ENCODE data around the gene RDH13. TPM values are rescaled to one million over a fixed set of nuclear protein-coding genes. Genes with fewer than 3 reads are reported as not detected.

Gene RDH13
- total and polyA plus RNA-seq, 7 donors: 6.9 to 41.0 (median 11.8) TPM

DNA sequence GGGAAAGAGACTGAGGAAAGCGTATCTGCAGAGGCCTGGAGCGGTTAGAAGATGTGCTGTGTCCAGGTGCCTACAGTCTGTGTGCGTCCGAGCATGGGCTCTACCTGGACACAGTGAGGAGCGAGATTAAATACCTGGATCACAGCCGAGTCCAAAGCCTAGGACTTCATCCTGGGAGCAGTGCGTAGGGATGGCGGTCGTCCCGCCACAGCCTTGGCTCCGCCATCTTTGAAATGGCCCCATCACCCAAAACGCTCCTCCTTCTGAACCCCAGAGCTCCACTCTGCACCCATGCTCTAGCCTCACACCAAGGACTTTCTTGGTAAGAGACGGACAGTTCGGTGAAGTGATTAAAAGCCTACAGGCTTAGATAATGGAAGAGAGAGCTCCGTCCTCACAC lies 44.7 kb downstream of the RDH13 start:
- H3K27me3 ChIP-seq: no peaks in the 10 kb centered on the region
- H3K27ac ChIP-seq: no peak overlapping the region
- H3K9me3 ChIP-seq: no peaks in the 10 kb centered on the region
- no peak for DNase-seq
- H3K4me1 ChIP-seq: no peaks in the 10 kb centered on the region
- no peaks in the 10 kb centered on the region for H3K36me3 ChIP-seq
- no peak overlapping the region for H3K4me3 ChIP-seq
- intact Hi-C loops (cut with DNase I): no loop called here
- 91% methylated on average over 15 of the region's 15 CpGs for WGBS, 2 donors
- TF ChIP-seq CTCF (IDR thresholded peaks at IDR 0.05): no peak
- no peak for TF ChIP-seq POLR2A (IDR thresholded peaks at IDR 0.05)
- no peak for TF ChIP-seq POLR2AphosphoS5 (IDR thresholded peaks at IDR 0.05)
- no peak for TF ChIP-seq EP300 (IDR thresholded peaks at IDR 0.05)

- TF ChIP-seq CTCF (IDR thresholded peaks at IDR 0.05): no peak
- no peak for TF ChIP-seq POLR2A (IDR thresholded peaks at IDR 0.05)
- no peak for TF ChIP-seq EP300 (IDR thresholded peaks at IDR 0.05)
- no peak for TF ChIP-seq POLR2AphosphoS5 (IDR thresholded peaks at IDR 0.05)
- H3K27ac ChIP-seq: no peak overlapping the region
- 80 to 82% methylated on average over 3 of the region's 3 CpGs for WGBS, 2 donors
- no peaks in the 10 kb centered on the region for H3K27me3 ChIP-seq
- no peaks in the 10 kb centered on the region for H3K36me3 ChIP-seq
- H3K4me3 ChIP-seq: no peak overlapping the region
- no peaks in the 10 kb centered on the region for H3K4me1 ChIP-seq
- no peaks in the 10 kb centered on the region for H3K9me3 ChIP-seq
- no peak for DNase-seq
- intact Hi-C loops (cut with DNase I): no loop called here
Observed at GRCh38 chr19:55016017-55016416, 46.9 kb downstream of the RDH13 start.

DNA sequence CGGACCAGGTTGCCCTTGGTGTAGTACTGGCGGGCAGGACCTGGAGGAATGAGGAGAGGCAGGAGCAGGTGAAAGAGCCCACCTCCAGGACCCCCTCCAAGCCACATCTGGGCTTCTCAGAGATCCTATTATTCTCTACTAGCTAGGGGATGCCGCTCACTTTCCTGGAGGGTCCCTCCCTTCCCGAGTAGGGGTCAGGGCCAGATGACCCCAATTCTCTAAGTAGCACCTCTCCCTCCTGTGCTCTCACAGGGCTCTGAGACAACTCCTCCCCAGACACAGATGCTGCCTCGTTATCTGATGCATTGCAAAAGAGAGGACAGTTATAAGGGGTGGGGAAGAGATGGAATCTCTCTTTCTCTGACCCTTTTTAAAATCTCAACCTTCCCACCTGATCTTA lies 47.8 kb downstream of the RDH13 start:
- Histone ChIP-seq H3K36me3 (no peaks in the 10 kb centered on the region), H3K27ac (no peak overlapping the region), H3K9me3 (no peaks in the 10 kb centered on the region), H3K27me3 (no peaks in the 10 kb centered on the region), H3K4me3 (no peak overlapping the region), H3K4me1 (no peaks in the 10 kb centered on the region)
- intact Hi-C loops (cut with DNase I): no loop called here
- WGBS, 2 donors: 64 to 65% methylated on average over 5 of the region's 5 CpGs
- TF ChIP-seq CTCF (IDR thresholded peaks at IDR 0.05) (no peak), POLR2AphosphoS5 (IDR thresholded peaks at IDR 0.05) (no peak), POLR2A (IDR thresholded peaks at IDR 0.05) (no peak), EP300 (IDR thresholded peaks at IDR 0.05) (no peak)
- no peak for DNase-seq

- Histone ChIP-seq H3K27me3 (no peaks in the 10 kb centered on the region), H3K4me1 (no peaks in the 10 kb centered on the region), H3K36me3 (no peaks in the 10 kb centered on the region), H3K4me3 (no peak overlapping the region), H3K9me3 (no peaks in the 10 kb centered on the region), H3K27ac (no peak overlapping the region)
- intact Hi-C loops (cut with DNase I): no loop called here
- 76 to 78% methylated on average over 22 of the region's 22 CpGs for WGBS, 2 donors
- no peak for TF ChIP-seq CTCF (IDR thresholded peaks at IDR 0.05)
- no peak for TF ChIP-seq POLR2AphosphoS5 (IDR thresholded peaks at IDR 0.05)
- TF ChIP-seq EP300 (IDR thresholded peaks at IDR 0.05): no peak
- TF ChIP-seq POLR2A (IDR thresholded peaks at IDR 0.05): no peak
- peak; percentile 65 for DNase-seq
Observed at GRCh38 chr19:55014714-55015113, 48.2 kb downstream of the RDH13 start.

- no peak for DNase-seq
- Histone ChIP-seq H3K9me3 (no peaks in the 10 kb centered on the region), H3K4me3 (no peak overlapping the region), H3K27ac (no peak overlapping the region), H3K4me1 (no peaks in the 10 kb centered on the region), H3K27me3 (no peaks in the 10 kb centered on the region), H3K36me3 (no peaks in the 10 kb centered on the region)
- intact Hi-C loops (cut with DNase I): no loop called here
- 74 to 83% methylated on average over 5 of the region's 5 CpGs for WGBS, 2 donors
- no peak for TF ChIP-seq POLR2A (IDR thresholded peaks at IDR 0.05)
- TF ChIP-seq CTCF (IDR thresholded peaks at IDR 0.05): no peak
- TF ChIP-seq POLR2AphosphoS5 (IDR thresholded peaks at IDR 0.05): no peak
- TF ChIP-seq EP300 (IDR thresholded peaks at IDR 0.05): no peak
Observed at GRCh38 chr19:55013596-55013995, 49.4 kb downstream of the RDH13 start.
